ENCODE results near the gene RAB38. TPM values are rescaled to one million over a fixed set of nuclear protein-coding genes. Genes with fewer than 3 reads are reported as not detected.

The RAB38 gene
- total RNA-seq, 2 donors from 2014 or later = 3.1 TPM; not detected in 1

GRCh38 chr11:88152381-88152780 lies 22.9 kb downstream of the RAB38 start:
- Histone ChIP-seq H3K4me1 (no peaks in the 10 kb centered on the region), H3K36me3 (replicated peaks in 1 of 2; ENCODE audit: insufficient read depth in 1 of 2, low read depth in 2 of 2) (no peaks in the 10 kb centered on the region), H3K9me3 (no peaks in the 10 kb centered on the region), H3K4me3 (no peak overlapping the region), H3K27ac (no peak overlapping the region), H3K27me3 (no peaks in the 10 kb centered on the region)
- ATAC-seq (no peak), DNase-seq (no peak)
- intact Hi-C loops (cut with DNase I) = no loop called here
- TF ChIP-seq POLR2A (IDR thresholded peaks at IDR 0.05) (no peak), CTCF (IDR thresholded peaks at IDR 0.05) (no peak)

GRCh38 chr11:88151709-88152265 lies 23.5 kb downstream of the RAB38 start:
- no peaks in the 10 kb centered on the region for H3K27me3 ChIP-seq
- no peak overlapping the region for H3K27ac ChIP-seq
- intact Hi-C loops (cut with DNase I) = no loop called here
- WGBS, 2 donors = 84 to 88% methylated on average over 5 of the region's 5 CpGs
- ATAC-seq (no peak), DNase-seq (no peak)
- TF ChIP-seq POLR2A (IDR thresholded peaks at IDR 0.05) (no peak), CTCF (IDR thresholded peaks at IDR 0.05) (no peak)
- H3K4me1 ChIP-seq = no peaks in the 10 kb centered on the region
- H3K9me3 ChIP-seq = no peaks in the 10 kb centered on the region
- no peak overlapping the region for H3K4me3 ChIP-seq
- no peaks in the 10 kb centered on the region for H3K36me3 ChIP-seq (replicated peaks in 1 of 2; ENCODE audit: insufficient read depth in 1 of 2, low read depth in 2 of 2)

GRCh38 chr11:88146106-88146505 lies 29.1 kb downstream of the RAB38 start:
- no peak for TF ChIP-seq CTCF (IDR thresholded peaks at IDR 0.05)
- no peak for TF ChIP-seq POLR2A (IDR thresholded peaks at IDR 0.05)
- Histone ChIP-seq H3K27ac (no peak overlapping the region), H3K4me3 (no peak overlapping the region), H3K9me3 (no peaks in the 10 kb centered on the region), H3K4me1 (no peaks in the 10 kb centered on the region), H3K27me3 (no peaks in the 10 kb centered on the region), H3K36me3 (replicated peaks in 1 of 2; ENCODE audit: insufficient read depth in 1 of 2, low read depth in 2 of 2) (no peaks in the 10 kb centered on the region)
- DNase-seq = no peak
- WGBS, 2 donors = 100% methylated on average over 1 of the region's 1 CpG
- no peak for ATAC-seq
- intact Hi-C loops (cut with DNase I) = no loop called here

GRCh38 chr11:88139865-88140264 lies 35.4 kb downstream of the RAB38 start:
- intact Hi-C loops (cut with DNase I) = no loop called here
- DNase-seq = no peak

More at GRCh38 chr11:88139865-88140264, 35.4 kb downstream of the RAB38 start:
- Histone ChIP-seq H3K4me1 (no peaks in the 10 kb centered on the region), H3K27ac (no peak overlapping the region), H3K9me3 (no peaks in the 10 kb centered on the region), H3K36me3 (replicated peaks in 1 of 2; ENCODE audit: insufficient read depth in 1 of 2, low read depth in 2 of 2) (no peaks in the 10 kb centered on the region), H3K4me3 (no peak overlapping the region), H3K27me3 (no peaks in the 10 kb centered on the region)
- 50 to 61% methylated on average over 1 of the region's 1 CpG for WGBS, 2 donors
- ATAC-seq = no peak
- no peak for TF ChIP-seq CTCF (IDR thresholded peaks at IDR 0.05)
- no peak for TF ChIP-seq POLR2A (IDR thresholded peaks at IDR 0.05)
